ENCODE measurements around the gene PDE4B.

PDE4B gene

DNA sequence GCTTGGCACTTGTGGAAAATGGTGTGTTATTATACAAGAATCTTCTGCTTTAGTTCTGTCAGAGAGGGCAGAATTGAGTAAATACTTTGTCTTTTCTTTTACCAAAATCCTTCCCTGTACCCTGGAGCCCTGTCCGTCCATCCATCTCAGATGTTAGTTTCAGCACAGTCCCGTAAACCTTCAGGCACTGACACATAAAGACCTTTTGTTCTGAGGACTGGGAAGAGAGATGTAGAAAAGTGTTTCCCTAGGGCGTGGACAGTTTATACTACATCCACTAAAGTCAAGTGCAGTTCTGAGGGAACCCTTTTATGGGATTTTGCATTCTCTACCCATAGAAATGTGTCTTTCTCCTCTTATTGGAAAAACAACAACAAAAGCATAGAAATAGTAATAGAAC is 162.4 kb downstream of the PDE4B start:
- DNase-seq (ENCODE audit: low read depth), result no peak
- TF ChIP-seq, protein P1, sequence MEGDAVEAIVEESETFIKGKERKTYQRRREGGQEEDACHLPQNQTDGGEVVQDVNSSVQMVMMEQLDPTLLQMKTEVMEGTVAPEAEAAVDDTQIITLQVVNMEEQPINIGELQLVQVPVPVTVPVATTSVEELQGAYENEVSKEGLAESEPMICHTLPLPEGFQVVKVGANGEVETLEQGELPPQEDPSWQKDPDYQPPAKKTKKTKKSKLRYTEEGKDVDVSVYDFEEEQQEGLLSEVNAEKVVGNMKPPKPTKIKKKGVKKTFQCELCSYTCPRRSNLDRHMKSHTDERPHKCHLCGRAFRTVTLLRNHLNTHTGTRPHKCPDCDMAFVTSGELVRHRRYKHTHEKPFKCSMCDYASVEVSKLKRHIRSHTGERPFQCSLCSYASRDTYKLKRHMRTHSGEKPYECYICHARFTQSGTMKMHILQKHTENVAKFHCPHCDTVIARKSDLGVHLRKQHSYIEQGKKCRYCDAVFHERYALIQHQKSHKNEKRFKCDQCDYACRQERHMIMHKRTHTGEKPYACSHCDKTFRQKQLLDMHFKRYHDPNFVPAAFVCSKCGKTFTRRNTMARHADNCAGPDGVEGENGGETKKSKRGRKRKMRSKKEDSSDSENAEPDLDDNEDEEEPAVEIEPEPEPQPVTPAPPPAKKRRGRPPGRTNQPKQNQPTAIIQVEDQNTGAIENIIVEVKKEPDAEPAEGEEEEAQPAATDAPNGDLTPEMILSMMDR (conservative IDR thresholded peaks at IDR 0.05; ENCODE audit: low read length), result no peak
- no peak overlapping the region for H3K4me3 ChIP-seq (ENCODE audit: low read length)

DNA sequence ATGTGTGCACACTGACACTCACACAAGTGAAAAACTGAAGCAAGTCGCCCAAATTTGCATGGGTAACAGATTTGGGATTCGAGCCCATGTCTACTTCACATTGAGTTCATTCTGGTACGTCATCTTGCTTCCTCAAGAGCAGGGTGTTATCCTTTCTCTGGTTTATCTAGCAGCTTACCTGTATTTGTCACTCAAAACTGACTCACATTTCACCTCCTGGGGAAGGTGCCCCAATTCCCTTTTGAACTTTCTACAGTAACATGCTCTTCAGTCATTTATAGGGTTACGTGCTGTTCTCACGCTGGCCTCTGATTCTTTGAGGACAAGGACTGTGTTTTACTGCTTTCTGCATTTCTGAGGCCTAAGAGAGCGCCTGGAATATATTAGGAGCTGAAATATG is 162.8 kb downstream of the PDE4B start:
- DNase-seq (ENCODE audit: low read depth), result no peak
- TF ChIP-seq, protein P1 (conservative IDR thresholded peaks at IDR 0.05; ENCODE audit: low read length), result no peak
- no peak overlapping the region for H3K4me3 ChIP-seq (ENCODE audit: low read length)

DNA sequence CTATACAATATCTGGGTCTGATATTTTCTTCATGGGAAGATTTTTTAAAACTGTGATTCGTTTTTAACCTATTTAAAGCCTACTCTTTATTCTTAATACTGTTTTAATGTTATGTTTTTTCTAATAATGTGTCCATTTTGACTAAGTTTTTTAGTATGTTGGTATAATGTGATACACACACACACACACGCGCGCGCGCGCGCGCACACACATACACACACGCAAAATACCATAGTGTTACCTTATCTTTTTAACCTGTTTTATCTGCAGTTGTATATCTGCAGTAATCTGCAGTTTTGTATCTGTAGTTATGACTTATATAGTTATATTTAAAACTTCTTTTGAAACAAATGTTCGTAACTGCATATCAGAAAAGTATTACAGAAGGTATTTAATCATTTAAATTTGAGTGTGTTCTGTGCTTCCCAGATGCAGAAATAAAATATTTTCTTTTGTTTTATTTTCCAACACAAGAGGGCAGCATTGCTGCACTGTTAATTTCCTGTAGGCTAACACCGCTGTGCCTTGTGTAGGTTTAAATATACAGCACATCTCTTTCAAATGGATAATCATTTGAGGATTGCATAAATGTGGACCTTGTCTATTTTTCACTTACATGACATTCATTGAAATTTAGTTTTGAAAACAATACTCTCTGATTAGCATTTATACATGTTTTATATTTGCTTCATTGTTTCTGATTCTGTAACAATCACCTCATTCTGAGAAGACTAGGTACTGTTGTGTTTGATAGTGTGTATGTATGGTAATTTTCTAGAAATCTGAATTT is 166.1 kb downstream of the PDE4B start:
- DNase-seq (ENCODE audit: low read depth), result peak; percentile 45
- no peak overlapping the region for H3K4me3 ChIP-seq (ENCODE audit: low read length)
- TF ChIP-seq, protein P1 (conservative IDR thresholded peaks at IDR 0.05; ENCODE audit: low read length), result peak; percentile 72

DNA sequence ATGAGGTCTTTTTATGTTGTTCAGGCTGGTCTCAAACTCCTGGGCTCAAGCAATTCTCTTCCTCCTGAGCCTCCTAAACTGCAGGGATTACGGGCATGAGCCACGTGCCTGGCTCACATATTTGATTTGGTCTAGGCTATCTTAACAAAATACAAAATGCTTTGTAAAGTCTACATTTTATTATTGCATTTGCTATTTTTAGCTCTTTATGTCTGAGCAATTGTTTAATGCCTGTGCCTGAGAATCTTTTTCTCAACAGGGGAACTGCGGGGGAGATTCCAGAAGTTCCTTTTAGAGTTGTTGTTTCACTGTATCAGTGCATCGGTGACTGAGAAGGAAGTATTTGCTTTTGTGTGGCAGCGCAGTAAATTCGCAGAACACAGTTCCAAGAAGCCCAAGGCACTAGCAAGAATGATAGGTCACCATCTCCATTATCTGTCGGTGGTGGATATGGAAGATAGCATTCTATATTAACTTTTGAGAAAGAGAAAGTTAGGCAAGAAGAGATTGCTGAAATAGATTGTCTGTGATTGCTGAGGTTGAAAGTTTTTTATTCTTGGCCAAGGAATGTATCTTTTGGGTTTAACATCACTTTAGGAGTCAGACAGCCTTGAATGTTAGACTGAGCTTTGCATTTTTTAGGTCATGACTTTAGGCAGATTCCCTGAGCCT is 167.3 kb downstream of the PDE4B start:
- no peak for DNase-seq (ENCODE audit: low read depth)
- H3K4me3 ChIP-seq (ENCODE audit: low read length), result no peak overlapping the region
- TF ChIP-seq, protein P1 (conservative IDR thresholded peaks at IDR 0.05; ENCODE audit: low read length), result no peak

DNA sequence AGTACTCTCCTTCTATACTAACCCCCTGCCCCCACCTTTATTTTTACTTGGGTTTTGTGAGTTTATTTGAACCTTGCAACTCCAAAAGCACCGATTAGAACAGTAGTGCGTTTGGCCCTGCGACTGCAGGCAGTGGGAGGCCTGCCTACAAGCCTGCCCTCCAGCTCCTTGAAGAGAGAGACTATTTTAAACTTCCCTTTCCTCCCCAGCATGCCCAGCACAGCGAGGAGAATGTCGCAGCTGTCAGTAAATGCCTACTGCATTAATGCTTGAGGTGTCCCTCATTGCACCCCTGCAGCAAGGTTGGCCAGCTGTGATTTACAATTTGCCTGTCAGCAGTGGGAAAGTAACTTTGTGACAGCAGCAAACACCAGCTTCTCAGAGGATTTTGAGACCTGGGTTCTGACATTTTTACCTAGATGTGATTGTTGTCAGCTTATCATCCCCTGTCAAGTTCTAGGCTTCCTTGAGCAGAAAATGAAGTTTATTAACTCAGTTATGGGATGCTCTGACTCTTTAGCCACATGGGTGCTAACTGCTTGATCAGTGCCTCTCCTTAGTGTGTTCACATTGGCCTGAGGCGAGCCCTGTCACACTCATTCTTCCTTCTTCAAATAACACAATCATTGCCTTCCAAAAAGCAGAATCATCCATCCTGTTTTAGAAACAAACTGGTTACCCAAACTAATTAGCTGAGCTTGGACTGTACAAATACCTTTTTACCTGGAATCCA is 170.6 kb downstream of the PDE4B start:
- TF ChIP-seq, protein P1 (conservative IDR thresholded peaks at IDR 0.05; ENCODE audit: low read length), result no peak
- no peak for DNase-seq (ENCODE audit: low read depth)
- no peak overlapping the region for H3K4me3 ChIP-seq (ENCODE audit: low read length)

DNA sequence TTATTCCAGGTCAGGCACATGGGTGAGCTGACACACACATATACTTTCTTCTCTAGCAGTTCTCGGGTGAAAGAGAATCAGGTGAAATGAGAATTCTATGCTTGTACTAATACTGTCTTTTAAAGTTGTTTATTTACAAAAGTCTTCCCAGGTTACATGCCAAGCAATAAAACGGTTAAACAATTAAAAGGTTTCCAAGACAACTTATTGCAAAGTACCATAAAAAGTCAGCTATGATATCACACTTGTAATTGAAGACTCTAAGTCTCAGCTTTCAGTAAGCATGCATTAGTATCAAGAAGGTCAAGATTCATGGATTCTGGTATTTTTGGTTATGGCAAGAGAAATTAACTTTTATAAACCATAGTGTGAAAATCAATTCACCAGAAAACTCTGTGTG is 171.4 kb downstream of the PDE4B start:
- no peak for DNase-seq (ENCODE audit: low read depth)
- TF ChIP-seq, protein P1 (conservative IDR thresholded peaks at IDR 0.05; ENCODE audit: low read length), result no peak
- no peak overlapping the region for H3K4me3 ChIP-seq (ENCODE audit: low read length)
